Measurements from ENCODE around the gene CDC27.
"Not testable (repeated sequence)": the region's sequence is repeated elsewhere in the genome, so short reads cannot be mapped to it uniquely, and the experiment has no call there.

The CDC27 gene

GRCh38 chr17:47219621-47220475 lies 30.8 kb upstream of the CDC27 start:
- no peak for DNase-seq (ENCODE audit: low read depth)

GRCh38 chr17:47218896-47219430 lies 29.9 kb upstream of the CDC27 start:
- no peak for DNase-seq (ENCODE audit: low read depth)

GRCh38 chr17:47217279-47217678 lies 28.2 kb upstream of the CDC27 start:
- DNase-seq (ENCODE audit: low read depth), result not testable (repeated sequence)

- DNase-seq (ENCODE audit: low read depth), result not testable (repeated sequence)
Measured at GRCh38 chr17:47216821-47217220, 27.7 kb upstream of the CDC27 start.

- DNase-seq (ENCODE audit: low read depth), result no peak
Measured at GRCh38 chr17:47214931-47215330, 25.8 kb upstream of the CDC27 start.

- DNase-seq (ENCODE audit: low read depth), result no peak
Measured at GRCh38 chr17:47213540-47213939, 24.4 kb upstream of the CDC27 start.

GRCh38 chr17:47212458-47212857 lies 23.4 kb upstream of the CDC27 start:
- DNase-seq (ENCODE audit: low read depth), result no peak

- no peak for DNase-seq (ENCODE audit: low read depth)
Measured at GRCh38 chr17:47210779-47211178, 21.7 kb upstream of the CDC27 start.

GRCh38 chr17:47210105-47210504 lies 21.0 kb upstream of the CDC27 start:
- DNase-seq (ENCODE audit: low read depth), result no peak

- DNase-seq (ENCODE audit: low read depth), result no peak
Measured at GRCh38 chr17:47209499-47209898, 20.4 kb upstream of the CDC27 start.

- DNase-seq (ENCODE audit: low read depth), result no peak
Measured at GRCh38 chr17:47208744-47209488, 19.8 kb upstream of the CDC27 start, which contains the start of gene MYL4. Gene MYL4 (plus strand): TSS chr17:47209348. CDS start chr17:47209423, 75 bp downstream.

GRCh38 chr17:47207143-47208067 lies 18.3 kb upstream of the CDC27 start:
- DNase-seq (ENCODE audit: low read depth), result no peak

- DNase-seq (ENCODE audit: low read depth), result peak; percentile 68
Measured at GRCh38 chr17:47205419-47205963, 16.4 kb upstream of the CDC27 start.

- no peak for DNase-seq (ENCODE audit: low read depth)
Measured at GRCh38 chr17:47204722-47205418, 15.8 kb upstream of the CDC27 start.

GRCh38 chr17:47203984-47204721 lies 15.1 kb upstream of the CDC27 start:
- DNase-seq (ENCODE audit: low read depth), result no peak

- no peak for DNase-seq (ENCODE audit: low read depth)
Measured at GRCh38 chr17:47201166-47201565, 12.1 kb upstream of the CDC27 start.

GRCh38 chr17:47200325-47200664 lies 11.2 kb upstream of the CDC27 start:
- no peak for DNase-seq (ENCODE audit: low read depth)

- no peak for DNase-seq (ENCODE audit: low read depth)
Measured at GRCh38 chr17:47199627-47200324, 10.7 kb upstream of the CDC27 start.

- DNase-seq (ENCODE audit: low read depth), result no peak
Measured at GRCh38 chr17:47197821-47198220, 8.7 kb upstream of the CDC27 start.
